GM19395 (cell line): ENCODE measurements around the gene ITPR2.
"Not testable (repeated sequence)": the region's sequence is repeated elsewhere in the genome, so short reads cannot be mapped to it uniquely, and the experiment has no call there.

ENCODE experiments used
- ATAC-seq: cut with Tn5 transposase; IDR thresholded peaks from one replicate; pipeline ENCODE4 v1.9.1; 2021; ENCODE audit warnings: mild to moderate bottlenecking, moderate library complexity; ENCODE audit not compliant: unreplicated experiment

The ITPR2 gene

GRCh38 chr12:26680727-26681455 is 152.1 kb downstream of the ITPR2 start:
- ATAC-seq: no peak

DNA sequence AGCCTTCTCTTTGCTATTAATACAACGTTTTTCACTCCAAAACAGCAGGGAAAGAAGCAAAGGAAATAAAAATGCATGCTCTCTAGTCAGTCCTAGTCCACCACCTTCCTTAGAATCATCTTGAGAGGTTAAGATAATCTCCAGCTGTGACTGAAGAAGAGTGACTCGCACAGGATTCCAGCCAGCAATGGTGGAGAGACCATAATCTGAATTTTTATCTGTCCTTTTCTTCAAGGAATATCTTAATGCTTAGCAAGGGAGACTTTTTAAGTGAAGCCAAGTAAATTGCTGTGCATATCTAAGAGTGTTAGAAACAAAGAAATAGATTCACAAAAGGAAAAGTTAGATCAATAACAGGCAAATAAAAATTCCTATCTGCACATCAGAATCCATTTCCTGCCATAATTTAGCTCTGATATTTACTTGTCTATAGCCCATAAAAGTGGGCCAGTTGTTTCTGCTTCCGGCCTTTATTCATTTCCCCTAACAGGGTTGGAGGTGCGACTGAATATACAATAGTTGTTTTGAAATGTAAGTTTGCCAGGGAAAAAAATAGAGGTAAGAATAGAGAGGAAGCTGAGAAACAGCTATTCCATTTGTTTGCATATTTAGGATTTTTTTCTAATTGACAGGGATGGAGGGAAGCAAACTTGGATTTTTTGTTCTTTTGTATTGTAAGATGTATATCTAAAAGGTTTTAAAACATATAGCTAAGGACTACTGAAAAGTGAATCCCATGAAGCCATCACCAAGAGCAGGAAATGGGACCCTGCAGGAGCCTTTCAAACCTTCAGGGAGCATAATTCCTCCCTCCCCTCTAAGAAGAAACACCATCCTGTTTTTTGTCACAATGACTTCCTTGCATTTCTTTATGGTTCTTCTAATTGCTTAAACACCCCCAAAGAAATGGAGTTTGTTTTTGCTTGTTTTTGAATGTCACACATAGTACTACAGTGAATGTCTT is 154.0 kb downstream of the ITPR2 start:
- ATAC-seq: no peak

DNA sequence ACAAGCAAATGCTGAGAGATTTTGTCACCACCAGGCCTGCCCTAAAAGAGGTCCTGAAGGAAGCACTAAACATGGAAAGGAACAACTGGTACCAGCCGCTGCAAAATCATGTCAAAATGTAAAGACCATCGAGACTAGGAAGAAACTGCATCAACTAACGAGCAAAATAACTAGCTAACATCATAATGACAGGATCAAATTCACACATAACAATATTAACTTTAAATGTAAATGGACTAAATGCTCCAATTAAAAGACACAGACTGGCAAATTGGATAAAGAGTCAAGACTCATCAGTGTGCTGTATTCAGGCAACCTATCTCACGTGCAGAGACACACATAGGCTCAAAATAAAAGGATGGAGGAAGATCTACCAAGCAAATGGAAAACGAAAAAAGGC is 161.5 kb downstream of the ITPR2 start:
- ATAC-seq: not testable (repeated sequence)

DNA sequence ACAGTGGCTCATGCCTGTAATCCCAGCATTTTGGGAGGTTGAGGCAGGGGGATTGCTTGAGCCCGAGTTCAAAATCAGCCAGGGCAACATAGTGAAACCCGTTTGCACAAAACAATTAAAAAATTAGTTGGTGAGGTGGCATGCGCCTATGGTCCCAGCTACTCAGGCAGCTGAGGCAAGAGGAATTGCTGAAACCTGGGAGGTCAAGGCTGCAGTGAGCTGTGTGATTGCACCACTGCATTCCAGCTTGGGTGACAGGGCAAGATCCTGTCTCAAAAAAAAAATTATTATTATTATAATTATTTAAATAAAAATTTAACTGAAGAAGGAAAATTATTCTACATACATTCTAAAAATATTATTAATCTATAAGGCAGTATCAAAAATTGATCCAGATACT is 164.1 kb downstream of the ITPR2 start:
- no peak for ATAC-seq

- no peak for ATAC-seq
Observed at GRCh38 chr12:26668230-26668629, 164.8 kb downstream of the ITPR2 start.

- ATAC-seq: no peak
Observed at GRCh38 chr12:26666286-26666685, 166.7 kb downstream of the ITPR2 start.

- ATAC-seq: no peak
Observed at GRCh38 chr12:26661399-26661798, 171.6 kb downstream of the ITPR2 start.

GRCh38 chr12:26659930-26660329 is 173.1 kb downstream of the ITPR2 start:
- ATAC-seq: no peak

DNA sequence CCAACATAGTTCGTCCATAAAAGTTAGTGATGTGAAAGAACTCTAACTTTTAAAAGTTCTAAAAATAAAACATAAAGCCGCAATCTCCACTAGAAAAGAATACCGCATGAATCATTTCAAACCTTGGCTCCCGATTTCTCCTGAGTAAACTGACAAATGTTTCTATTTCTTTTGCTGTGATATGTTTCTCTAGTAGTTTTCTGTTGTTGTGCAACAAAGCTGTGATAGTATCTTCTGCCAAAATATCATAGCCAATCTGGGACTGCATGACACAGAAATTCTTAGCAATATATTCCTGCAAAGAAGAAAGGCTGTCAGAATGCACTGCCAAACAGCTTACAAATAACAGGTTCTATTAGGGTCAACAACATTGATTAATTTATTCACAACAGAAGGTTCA is 174.0 kb downstream of the ITPR2 start:
- no peak for ATAC-seq

DNA sequence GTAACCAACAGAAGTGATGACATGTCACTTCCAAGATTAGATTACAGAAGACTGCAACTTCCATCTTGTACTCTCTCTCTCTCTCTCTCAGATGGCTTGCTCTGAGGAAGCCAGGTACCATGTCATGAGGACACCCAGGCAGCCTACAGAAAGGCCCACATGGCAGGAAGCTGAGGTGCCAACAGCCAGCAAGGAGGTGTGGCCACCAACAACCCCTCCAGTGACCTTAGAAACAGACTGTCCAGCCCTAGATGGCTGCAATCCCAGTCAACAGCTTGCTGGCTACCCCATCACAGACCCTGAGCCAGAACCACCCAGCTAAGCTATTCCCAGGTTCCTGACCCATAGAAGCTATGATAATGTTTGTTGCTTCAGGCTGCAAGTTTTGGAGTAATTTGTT is 178.4 kb downstream of the ITPR2 start:
- no peak for ATAC-seq

DNA sequence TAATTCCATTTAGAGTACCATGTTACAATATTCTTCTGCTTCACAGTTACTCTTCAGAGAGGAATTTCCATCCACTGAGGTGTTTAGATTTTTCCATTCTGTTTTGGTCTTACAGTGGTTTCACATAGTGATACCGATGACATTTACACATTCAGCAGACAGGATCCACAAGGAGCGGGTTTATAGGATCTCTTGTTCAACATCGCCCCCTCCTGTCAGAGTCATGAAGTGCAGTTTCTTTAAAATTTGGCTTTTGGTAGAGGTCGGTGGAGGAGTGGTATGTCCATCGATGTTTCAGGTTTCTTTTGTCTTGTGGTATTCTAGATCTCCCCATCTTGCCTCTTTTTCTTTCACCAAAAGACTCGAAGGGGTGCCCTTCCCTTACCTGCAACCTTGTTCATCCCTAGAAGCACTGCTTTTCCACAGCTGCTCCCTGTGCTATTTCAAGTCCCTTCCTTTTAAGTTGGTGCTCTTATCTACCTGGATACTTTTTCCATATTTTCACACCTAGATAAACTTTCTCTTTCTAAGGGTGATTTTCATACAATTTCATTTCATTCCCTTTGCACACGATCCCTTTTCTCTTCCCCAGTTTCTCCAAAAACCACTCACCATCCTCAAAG is 181.3 kb downstream of the ITPR2 start:
- no peak for ATAC-seq

GRCh38 chr12:26651036-26651435 is 182.0 kb downstream of the ITPR2 start:
- no peak for ATAC-seq

DNA sequence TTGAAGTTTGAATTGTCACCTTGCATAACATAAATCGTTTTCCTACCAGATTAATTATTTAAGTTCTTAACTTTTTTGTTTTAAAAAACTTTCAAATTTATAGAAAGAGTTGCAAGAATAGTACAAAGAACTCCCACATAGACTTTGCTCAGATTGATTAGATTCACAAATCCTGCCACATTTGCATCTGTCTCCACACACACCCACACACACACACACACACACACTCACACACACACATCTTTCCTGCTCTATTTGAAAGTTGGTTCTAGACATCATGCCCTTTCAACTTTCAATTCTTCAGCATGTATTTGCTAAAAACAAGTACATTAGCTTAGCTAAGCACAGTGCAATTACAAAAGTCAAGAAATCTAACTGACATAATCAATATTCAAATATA is 184.0 kb downstream of the ITPR2 start:
- no peak for ATAC-seq

GRCh38 chr12:26648584-26648983 is 184.4 kb downstream of the ITPR2 start:
- ATAC-seq: no peak

GRCh38 chr12:26648066-26648465 is 184.9 kb downstream of the ITPR2 start:
- ATAC-seq: no peak

GRCh38 chr12:26647088-26647487 is 185.9 kb downstream of the ITPR2 start:
- no peak for ATAC-seq

DNA sequence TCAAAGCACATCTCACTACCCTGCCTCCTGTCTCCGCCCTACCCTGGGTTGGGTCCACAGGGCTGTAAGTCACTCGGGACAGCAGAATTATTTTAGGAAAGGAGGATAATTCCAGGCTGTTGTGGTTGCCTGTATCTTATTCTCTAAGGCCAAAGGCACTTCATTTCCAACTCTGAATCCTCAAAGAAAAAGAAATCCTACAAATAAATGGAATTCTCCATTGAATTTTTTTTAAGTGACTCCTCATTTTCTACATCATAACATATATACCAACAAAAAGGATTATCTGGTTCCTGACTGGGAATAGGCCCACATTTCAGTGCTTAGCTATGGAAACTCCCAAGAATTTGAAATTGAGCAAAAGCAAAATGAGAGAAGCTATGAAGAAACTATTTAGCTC is 186.4 kb downstream of the ITPR2 start:
- ATAC-seq: no peak

GRCh38 chr12:26644376-26644775 is 188.6 kb downstream of the ITPR2 start:
- ATAC-seq: not testable (repeated sequence)

DNA sequence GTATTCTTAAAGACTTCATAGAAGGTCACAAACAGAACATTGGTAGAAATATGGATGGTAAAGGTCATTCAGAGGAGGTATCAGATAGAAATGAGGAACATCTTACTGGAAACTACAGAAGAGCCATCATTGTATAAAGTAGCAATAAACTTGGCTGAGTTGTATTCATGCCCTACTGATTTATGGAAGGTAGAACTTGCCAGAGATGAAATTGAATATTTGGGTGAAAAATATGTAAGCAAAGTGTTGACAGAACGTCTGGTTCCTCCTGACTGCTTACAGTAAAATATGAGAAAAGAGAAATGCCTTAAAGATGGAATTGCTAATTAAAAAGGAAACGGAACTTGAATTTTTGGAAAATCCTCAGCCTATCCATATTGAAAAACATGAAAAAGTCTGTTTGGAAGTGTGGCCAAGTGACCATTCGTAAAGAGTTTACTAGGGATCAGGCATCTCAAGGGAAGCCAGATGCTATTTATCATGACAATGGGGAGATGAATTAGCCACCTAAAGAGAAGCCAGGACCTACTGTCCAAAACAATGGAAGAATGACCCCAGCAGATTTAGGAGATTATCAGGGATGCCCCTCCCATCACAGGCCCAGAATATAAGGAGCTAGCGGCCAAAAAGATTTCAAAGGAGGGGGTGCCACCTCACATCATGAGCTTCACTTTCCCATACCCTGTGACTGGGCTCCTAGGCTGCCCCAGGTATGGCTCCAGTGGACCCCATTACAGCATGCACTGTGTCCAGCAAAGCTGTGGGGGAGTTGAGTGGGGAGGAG is 189.3 kb downstream of the ITPR2 start:
- no peak for ATAC-seq

- no peak for ATAC-seq
Observed at GRCh38 chr12:26642361-26642760, 190.6 kb downstream of the ITPR2 start.
